ENCODE data around the gene CDC123. TPM values are rescaled to one million over a fixed set of nuclear protein-coding genes. Genes with fewer than 3 reads are reported as not detected.
"Not testable (repeated sequence)": the region's sequence is repeated elsewhere in the genome, so short reads cannot be mapped to it uniquely, and the experiment has no call there.

The CDC123 gene
- total RNA-seq, 1 donor from 2014 or later = 107 TPM

- TF ChIP-seq EZH2 (IDR thresholded peaks at IDR 0.05; ENCODE audit: insufficient read depth, low read length) = no peak
- TF ChIP-seq CTCF (IDR thresholded peaks at IDR 0.05; ENCODE audit: insufficient read depth, low read depth, low read length) = no peak
- Mint-ChIP-seq H3K4me1 (ENCODE audit: low read depth, unreplicated experiment) (peaks cover 6% of the 10 kb centered on the region), H3K4me3 (ENCODE audit: unreplicated experiment) (no peak overlapping the region), H3K36me3 (ENCODE audit: low read depth, unreplicated experiment) (no peaks in the 10 kb centered on the region), H3K9me3 (ENCODE audit: unreplicated experiment) (no peaks in the 10 kb centered on the region), H3K27ac (ENCODE audit: unreplicated experiment) (peak overlapping the region; percentile 42), H3K27me3 (ENCODE audit: low read depth, unreplicated experiment) (no peaks in the 10 kb centered on the region)
- Histone ChIP-seq H3K36me3 (ENCODE audit: insufficient read depth, low read length) (no peaks in the 10 kb centered on the region), H3K27me3 (ENCODE audit: insufficient read depth, low read length) (no peaks in the 10 kb centered on the region), H4K20me1 (ENCODE audit: insufficient read depth, low read length) (no peaks in the 10 kb centered on the region), H2AFZ (ENCODE audit: low read depth, low read length) (no peak overlapping the region), H3K27ac (ENCODE audit: low read depth, low read length) (peak overlapping the region; percentile 31), H3K9ac (ENCODE audit: low read length) (no peak overlapping the region), H3K4me1 (ENCODE audit: insufficient read depth, low read length) (peaks cover 7% of the 10 kb centered on the region), H3K4me2 (ENCODE audit: low read length) (peak overlapping the region; percentile 34), H3K4me3 (ENCODE audit: insufficient read depth, low read depth, low read length) (no peak overlapping the region), H3K79me2 (ENCODE audit: insufficient read depth, low read length) (no peaks in the 10 kb centered on the region), H3K9me3 (ENCODE audit: insufficient read depth, low read depth, low read length) (no peaks in the 10 kb centered on the region)
- no peak for DNase-seq (ENCODE audit: low read depth)
- FAIRE-seq = no peak
These were observed 75.2 kb downstream of the CDC123 start for GRCh38 chr10:12271210-12271540.

- not testable (repeated sequence) for FAIRE-seq; H3K4me1 Mint-ChIP-seq (ENCODE audit: low read depth, unreplicated experiment); H3K27me3 Mint-ChIP-seq (ENCODE audit: low read depth, unreplicated experiment); H2AFZ ChIP-seq (ENCODE audit: low read depth, low read length); H3K36me3 Mint-ChIP-seq (ENCODE audit: low read depth, unreplicated experiment); H3K27ac ChIP-seq (ENCODE audit: low read depth, low read length); H3K9me3 ChIP-seq (ENCODE audit: insufficient read depth, low read depth, low read length); H3K36me3 ChIP-seq (ENCODE audit: insufficient read depth, low read length); DNase-seq (ENCODE audit: low read depth); H3K4me3 ChIP-seq (ENCODE audit: insufficient read depth, low read depth, low read length); H3K27ac Mint-ChIP-seq (ENCODE audit: unreplicated experiment); H4K20me1 ChIP-seq (ENCODE audit: insufficient read depth, low read length); H3K9ac ChIP-seq (ENCODE audit: low read length); H3K4me2 ChIP-seq (ENCODE audit: low read length); H3K27me3 ChIP-seq (ENCODE audit: insufficient read depth, low read length); H3K79me2 ChIP-seq (ENCODE audit: insufficient read depth, low read length); H3K4me3 Mint-ChIP-seq (ENCODE audit: unreplicated experiment); H3K9me3 Mint-ChIP-seq (ENCODE audit: unreplicated experiment); H3K4me1 ChIP-seq (ENCODE audit: insufficient read depth, low read length)
These were observed 81.9 kb downstream of the CDC123 start for GRCh38 chr10:12277862-12278261.

- Histone ChIP-seq H3K4me1 (ENCODE audit: insufficient read depth, low read length) (no peaks in the 10 kb centered on the region), H3K4me2 (ENCODE audit: low read length) (no peak overlapping the region), H3K4me3 (ENCODE audit: insufficient read depth, low read depth, low read length) (no peak overlapping the region), H3K9me3 (ENCODE audit: insufficient read depth, low read depth, low read length) (no peaks in the 10 kb centered on the region), H3K27ac (ENCODE audit: low read depth, low read length) (no peak overlapping the region), H4K20me1 (ENCODE audit: insufficient read depth, low read length) (no peaks in the 10 kb centered on the region), H3K27me3 (ENCODE audit: insufficient read depth, low read length) (no peaks in the 10 kb centered on the region), H2AFZ (ENCODE audit: low read depth, low read length) (no peak overlapping the region), H3K79me2 (ENCODE audit: insufficient read depth, low read length) (no peaks in the 10 kb centered on the region), H3K9ac (ENCODE audit: low read length) (no peak overlapping the region), H3K36me3 (ENCODE audit: insufficient read depth, low read length) (no peaks in the 10 kb centered on the region)
- Mint-ChIP-seq H3K4me3 (ENCODE audit: unreplicated experiment) (no peak overlapping the region), H3K27me3 (ENCODE audit: low read depth, unreplicated experiment) (no peaks in the 10 kb centered on the region), H3K4me1 (ENCODE audit: low read depth, unreplicated experiment) (peaks cover 2% of the 10 kb centered on the region), H3K36me3 (ENCODE audit: low read depth, unreplicated experiment) (no peaks in the 10 kb centered on the region), H3K27ac (ENCODE audit: unreplicated experiment) (no peak overlapping the region), H3K9me3 (ENCODE audit: unreplicated experiment) (peaks cover 3% of the 10 kb centered on the region)
- FAIRE-seq (no peak), DNase-seq (ENCODE audit: low read depth) (peak; percentile 50)
- TF ChIP-seq CTCF (IDR thresholded peaks at IDR 0.05; ENCODE audit: insufficient read depth, low read depth, low read length) (no peak), EZH2 (IDR thresholded peaks at IDR 0.05; ENCODE audit: insufficient read depth, low read length) (no peak)
These were observed 83.3 kb downstream of the CDC123 start for GRCh38 chr10:12279281-12279680.

Data from astrocyte (in vitro differentiated cells and primary cell).